Measurements from ENCODE around the gene SPAG6. TPM values are rescaled to one million over a fixed set of nuclear protein-coding genes. Genes with fewer than 3 reads are reported as not detected.

Gene SPAG6
- total and polyA plus RNA-seq, 2 of the 8 experiments (the other 6 are each of a cell fraction or from before 2014, with no cell fraction given) = 0.14 TPM; not detected in 1

DNA sequence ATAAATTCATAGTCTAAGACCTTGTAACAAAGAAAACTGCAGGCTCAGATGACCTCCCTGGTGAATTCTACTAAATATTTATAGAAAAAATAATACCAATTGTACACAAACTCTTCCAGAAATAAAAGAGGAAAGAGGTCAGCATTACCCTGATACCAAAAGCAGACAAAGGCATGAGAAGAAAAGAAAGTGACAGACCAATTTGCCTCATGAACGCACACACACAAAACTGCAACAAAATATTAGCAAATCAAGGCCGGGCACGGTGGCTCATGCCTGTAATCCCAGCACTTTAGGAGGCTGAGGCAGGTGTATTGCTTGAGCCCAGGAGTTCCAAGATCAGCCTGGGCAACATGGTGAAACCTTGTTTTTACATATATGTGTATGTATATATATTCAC is 41.8 kb upstream of the SPAG6 start (continued):
- no peak for TF ChIP-seq GTF2F1 (IDR thresholded peaks at IDR 0.05; ENCODE audit: borderline replicate concordance, low read depth, low read length)
- no peak for TF ChIP-seq CHD1 (IDR thresholded peaks at IDR 0.05; ENCODE audit: low read depth, low read length)
- TF ChIP-seq, protein P1, sequence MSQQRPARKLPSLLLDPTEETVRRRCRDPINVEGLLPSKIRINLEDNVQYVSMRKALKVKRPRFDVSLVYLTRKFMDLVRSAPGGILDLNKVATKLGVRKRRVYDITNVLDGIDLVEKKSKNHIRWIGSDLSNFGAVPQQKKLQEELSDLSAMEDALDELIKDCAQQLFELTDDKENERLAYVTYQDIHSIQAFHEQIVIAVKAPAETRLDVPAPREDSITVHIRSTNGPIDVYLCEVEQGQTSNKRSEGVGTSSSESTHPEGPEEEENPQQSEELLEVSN (IDR thresholded peaks at IDR 0.05) = no peak
- TF ChIP-seq RBBP5 (IDR thresholded peaks at IDR 0.05; ENCODE audit: borderline replicate concordance, low read depth, low read length) = no peak
- TF ChIP-seq SIRT6 (IDR thresholded peaks at IDR 0.05; ENCODE audit: low read length) = no peak
- TF ChIP-seq GABPA (IDR thresholded peaks at IDR 0.05; ENCODE audit: borderline replicate concordance, insufficient read depth, low read length) = no peak

All from H1 (cell line).